Epithelial cell of esophagus (primary cell): Measurements from ENCODE around the gene CRHR1.

Experiments
- DNase-seq: peaks from one replicate; pipeline ENCODE4 v3.0.0; 2010; ENCODE audit warnings: low read depth
- H3K4me3 ChIP-seq: 2 replicates; pipeline ENCODE4 v1.5.1; 2011; ENCODE audit warnings: mild to moderate bottlenecking, low read length, control low read depth
- TF ChIP-seq, protein P1 (sequence below): IDR thresholded peaks from 2 replicates; pipeline ENCODE4 v1.5.1; 2011; ENCODE audit warnings: low read depth, mild to moderate bottlenecking, low read length, control low read depth, inconsistent platforms; ENCODE audit not compliant: insufficient read depth; ENCODE audit errors: missing control alignments

CRHR1 gene

GRCh38 chr17:45750779-45751440 lies 33.2 kb upstream of the CRHR1 start:
- TF ChIP-seq, protein P1, sequence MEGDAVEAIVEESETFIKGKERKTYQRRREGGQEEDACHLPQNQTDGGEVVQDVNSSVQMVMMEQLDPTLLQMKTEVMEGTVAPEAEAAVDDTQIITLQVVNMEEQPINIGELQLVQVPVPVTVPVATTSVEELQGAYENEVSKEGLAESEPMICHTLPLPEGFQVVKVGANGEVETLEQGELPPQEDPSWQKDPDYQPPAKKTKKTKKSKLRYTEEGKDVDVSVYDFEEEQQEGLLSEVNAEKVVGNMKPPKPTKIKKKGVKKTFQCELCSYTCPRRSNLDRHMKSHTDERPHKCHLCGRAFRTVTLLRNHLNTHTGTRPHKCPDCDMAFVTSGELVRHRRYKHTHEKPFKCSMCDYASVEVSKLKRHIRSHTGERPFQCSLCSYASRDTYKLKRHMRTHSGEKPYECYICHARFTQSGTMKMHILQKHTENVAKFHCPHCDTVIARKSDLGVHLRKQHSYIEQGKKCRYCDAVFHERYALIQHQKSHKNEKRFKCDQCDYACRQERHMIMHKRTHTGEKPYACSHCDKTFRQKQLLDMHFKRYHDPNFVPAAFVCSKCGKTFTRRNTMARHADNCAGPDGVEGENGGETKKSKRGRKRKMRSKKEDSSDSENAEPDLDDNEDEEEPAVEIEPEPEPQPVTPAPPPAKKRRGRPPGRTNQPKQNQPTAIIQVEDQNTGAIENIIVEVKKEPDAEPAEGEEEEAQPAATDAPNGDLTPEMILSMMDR, result no peak
- no peak for DNase-seq
- H3K4me3 ChIP-seq, result no peak overlapping the region

- no peak overlapping the region for H3K4me3 ChIP-seq
- TF ChIP-seq, protein P1, result no peak
- no peak for DNase-seq
Measured at GRCh38 chr17:45751466-45751865, 32.7 kb upstream of the CRHR1 start.

GRCh38 chr17:45752246-45752645 lies 31.9 kb upstream of the CRHR1 start:
- no peak for DNase-seq
- no peak overlapping the region for H3K4me3 ChIP-seq
- TF ChIP-seq, protein P1, result no peak

DNA sequence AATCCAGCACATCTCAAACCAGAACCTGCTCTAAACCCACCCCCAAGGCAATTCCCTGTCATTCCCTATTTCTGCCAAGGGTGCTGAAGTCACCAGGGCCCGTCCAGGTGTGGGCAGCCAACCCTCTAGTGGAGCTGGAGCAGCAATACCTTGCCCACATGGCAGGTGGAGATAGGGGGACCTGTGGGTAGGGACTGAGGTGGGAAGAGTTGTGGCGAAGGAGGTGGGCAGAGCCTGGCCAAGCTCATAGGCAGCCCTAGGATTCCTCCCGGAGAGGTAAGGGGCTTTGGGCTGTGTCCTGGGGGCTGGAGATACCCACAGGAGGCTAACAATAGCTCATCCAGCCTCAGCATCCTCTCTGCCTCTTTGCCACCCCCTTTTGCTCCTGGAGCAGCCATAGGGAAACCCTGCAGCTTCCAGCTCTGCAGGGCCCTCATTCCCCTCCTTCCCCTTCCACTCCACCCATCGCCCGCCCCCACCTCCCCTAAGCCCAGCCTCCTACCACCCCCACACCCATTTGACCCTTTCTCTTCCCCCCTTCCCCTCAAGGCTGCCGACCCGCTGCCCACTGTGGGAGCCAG lies 30.4 kb upstream of the CRHR1 start:
- DNase-seq, result no peak
- TF ChIP-seq, protein P1, result no peak
- no peak overlapping the region for H3K4me3 ChIP-seq

- TF ChIP-seq, protein P1, result no peak
- no peak overlapping the region for H3K4me3 ChIP-seq
- no peak for DNase-seq
Measured at GRCh38 chr17:45755050-45755449, 29.1 kb upstream of the CRHR1 start.

- TF ChIP-seq, protein P1, result no peak
- H3K4me3 ChIP-seq, result no peak overlapping the region
- DNase-seq, result no peak
Measured at GRCh38 chr17:45756266-45756991, 27.7 kb upstream of the CRHR1 start.
